Measurements from ENCODE around the gene PUS10. TPM values are rescaled to one million over a fixed set of nuclear protein-coding genes. Genes with fewer than 3 reads are reported as not detected.
"Not testable (repeated sequence)": the region's sequence is repeated elsewhere in the genome, so short reads cannot be mapped to it uniquely, and the experiment has no call there.

PUS10 gene, protein sequence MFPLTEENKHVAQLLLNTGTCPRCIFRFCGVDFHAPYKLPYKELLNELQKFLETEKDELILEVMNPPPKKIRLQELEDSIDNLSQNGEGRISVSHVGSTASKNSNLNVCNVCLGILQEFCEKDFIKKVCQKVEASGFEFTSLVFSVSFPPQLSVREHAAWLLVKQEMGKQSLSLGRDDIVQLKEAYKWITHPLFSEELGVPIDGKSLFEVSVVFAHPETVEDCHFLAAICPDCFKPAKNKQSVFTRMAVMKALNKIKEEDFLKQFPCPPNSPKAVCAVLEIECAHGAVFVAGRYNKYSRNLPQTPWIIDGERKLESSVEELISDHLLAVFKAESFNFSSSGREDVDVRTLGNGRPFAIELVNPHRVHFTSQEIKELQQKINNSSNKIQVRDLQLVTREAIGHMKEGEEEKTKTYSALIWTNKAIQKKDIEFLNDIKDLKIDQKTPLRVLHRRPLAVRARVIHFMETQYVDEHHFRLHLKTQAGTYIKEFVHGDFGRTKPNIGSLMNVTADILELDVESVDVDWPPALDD
- polyA plus RNA-seq (2013, experiment 1 of 2; ENCODE audit: insufficient read length): 6.5 TPM
- 6.6 TPM for polyA plus RNA-seq (2013, experiment 2 of 2; ENCODE audit: insufficient read length)

- DNase-seq: peak; percentile 76
These were observed at the start of gene PUS10, which contains the start of gene PEX13 for GRCh38 chr2:61017556-61018317. TSS of gene PUS10 (minus strand) at chr2:61018255. CDS start at chr2:61011890, 6,365 bp downstream. TSS of gene PEX13 (plus strand) at chr2:61017720. CDS start at chr2:61017760, 40 bp downstream.

DNA sequence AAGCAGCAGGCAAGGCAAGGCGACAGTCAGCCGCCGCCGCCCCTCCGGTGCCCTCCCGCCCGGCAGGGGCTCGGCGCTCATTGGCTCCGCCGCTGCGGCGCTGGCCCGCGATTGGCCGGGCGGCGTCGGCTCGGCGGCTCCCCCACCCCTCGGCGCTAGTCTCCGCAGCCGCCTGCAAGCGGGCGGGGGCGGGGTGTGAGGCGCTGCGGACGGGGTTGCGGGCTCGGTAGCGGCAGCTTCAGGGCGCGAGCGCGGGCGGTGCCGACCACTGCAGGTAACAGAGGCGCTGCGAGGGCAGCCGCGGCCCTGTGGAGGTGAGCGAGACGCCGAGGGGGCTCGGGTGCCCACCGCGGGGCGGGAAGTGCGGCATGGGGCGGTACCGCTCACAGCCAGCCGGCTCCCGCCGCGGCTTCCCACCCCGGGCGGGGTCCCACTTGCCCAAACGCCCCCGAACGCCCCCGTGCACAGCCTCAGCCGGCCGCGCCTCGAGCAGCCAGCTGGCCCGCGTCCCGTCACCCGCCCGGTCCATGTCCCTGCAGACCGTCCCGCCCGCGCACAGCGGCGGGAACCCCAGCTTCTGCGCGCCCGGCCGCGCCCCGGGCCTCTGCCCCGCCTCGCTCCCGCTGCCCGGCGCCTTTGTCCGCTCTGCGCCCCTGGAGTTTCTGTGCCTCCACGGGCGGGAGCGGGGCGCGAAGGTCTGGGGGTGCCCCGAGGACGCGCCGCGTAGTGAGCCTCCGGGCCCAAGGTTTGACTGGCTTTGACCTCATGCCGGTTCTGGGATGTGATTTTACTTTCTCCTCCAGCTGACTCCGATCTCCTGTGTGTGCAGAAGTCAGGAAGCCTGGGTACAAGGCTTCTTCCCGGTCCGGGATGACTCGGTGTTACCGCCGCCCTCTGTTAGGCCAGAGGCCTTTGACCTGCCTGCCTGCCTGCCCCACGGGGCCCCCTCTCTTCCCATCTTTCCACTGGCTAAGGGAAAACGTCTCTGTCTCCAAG lies 48.0 kb upstream of the PUS10 start, which contains the start of gene SANBR:
TSS of gene SANBR (plus strand) at position 158 of the 996 bp plus-strand sequence. CDS start 4,480 bp downstream, outside the sequence.
- peak; percentile 82 for DNase-seq

- no peak for DNase-seq
These were observed 41.3 kb upstream of the PUS10 start for GRCh38 chr2:61059382-61059781.

DNA sequence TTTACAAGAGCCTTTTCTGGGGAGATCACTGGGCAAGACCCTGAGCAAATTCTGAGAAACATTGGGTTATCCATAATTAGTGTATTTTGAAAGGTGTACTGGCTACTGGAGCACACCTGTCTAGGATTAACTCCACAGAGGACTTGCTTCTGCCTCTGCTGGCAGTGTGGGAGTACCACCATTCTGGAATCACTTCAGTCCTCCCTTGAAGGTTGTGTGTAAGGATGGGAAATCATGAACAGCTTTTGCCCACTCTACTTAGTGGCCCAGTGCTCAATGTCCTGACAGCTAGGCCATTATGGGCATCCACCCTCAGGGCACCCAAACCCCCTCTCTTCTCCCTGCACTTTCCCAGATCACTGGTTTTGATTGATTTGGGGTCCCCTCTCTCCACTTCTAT lies 39.5 kb upstream of the PUS10 start:
- no peak for DNase-seq

DNA sequence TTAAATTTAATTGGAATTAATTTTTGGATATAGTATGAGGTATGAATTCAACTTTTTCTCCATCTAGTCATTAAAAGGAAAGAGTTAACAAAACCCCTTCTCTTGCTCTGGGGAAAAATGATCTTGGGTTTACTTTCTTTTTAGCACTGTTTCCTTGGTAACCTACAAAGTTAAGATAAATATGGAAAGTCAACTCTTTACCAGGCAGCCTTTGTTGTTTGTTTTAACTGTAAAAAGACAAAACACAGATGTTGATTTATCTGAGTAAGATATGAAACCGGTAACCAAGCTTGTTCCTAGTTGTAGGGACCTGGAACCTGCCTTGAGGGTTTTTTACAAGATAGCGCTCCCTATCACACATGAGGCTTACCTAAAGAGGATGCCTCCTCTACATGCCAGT lies 37.5 kb upstream of the PUS10 start:
- DNase-seq: no peak

- DNase-seq: no peak
These were observed 27.9 kb upstream of the PUS10 start for GRCh38 chr2:61045999-61046398.

GRCh38 chr2:61045226-61045625 lies 27.2 kb upstream of the PUS10 start:
- DNase-seq: no peak

DNA sequence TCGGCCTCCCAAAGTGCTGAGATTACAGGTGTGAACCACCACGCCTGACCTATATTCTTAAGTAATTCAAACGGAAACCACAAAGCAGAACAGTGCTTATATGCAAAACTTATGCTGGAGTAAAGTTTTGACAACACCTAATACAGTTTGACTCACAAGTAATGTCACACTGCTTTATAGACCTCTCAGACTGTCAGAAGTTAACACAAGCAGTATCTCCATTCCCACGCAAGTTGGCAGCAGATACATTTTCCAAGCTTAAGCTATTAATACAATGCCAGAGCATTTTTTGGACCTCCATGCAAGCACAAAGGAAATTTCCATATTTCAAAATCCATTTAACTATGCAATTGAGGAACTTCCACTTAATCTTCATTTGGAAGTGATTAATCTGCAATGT lies 26.6 kb upstream of the PUS10 start:
- no peak for DNase-seq

GRCh38 chr2:61042807-61043206 lies 24.8 kb upstream of the PUS10 start:
- no peak for DNase-seq

DNA sequence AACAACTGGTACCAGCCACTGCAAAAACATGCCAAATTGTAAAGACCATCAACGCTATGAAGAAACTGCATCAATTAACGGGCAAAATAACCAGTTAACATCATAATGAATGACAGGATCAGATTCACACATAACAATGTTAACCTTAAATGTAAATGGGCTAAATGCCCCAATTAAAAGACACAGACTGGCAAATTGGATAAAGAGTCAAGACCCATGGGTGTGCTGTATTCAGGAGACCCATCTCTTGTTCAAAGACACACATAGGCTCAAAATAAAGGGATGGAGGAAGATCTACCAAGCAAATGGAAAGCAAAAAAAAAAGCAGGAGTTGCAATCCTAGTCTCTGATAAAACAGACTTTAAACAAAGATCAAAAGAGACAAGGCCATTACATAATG lies 18.6 kb upstream of the PUS10 start:
- DNase-seq: not testable (repeated sequence)

GRCh38 chr2:61034592-61034991 lies 16.5 kb upstream of the PUS10 start:
- not testable (repeated sequence) for DNase-seq

GRCh38 chr2:61029533-61029932 lies 11.5 kb upstream of the PUS10 start:
- no peak for DNase-seq

DNA sequence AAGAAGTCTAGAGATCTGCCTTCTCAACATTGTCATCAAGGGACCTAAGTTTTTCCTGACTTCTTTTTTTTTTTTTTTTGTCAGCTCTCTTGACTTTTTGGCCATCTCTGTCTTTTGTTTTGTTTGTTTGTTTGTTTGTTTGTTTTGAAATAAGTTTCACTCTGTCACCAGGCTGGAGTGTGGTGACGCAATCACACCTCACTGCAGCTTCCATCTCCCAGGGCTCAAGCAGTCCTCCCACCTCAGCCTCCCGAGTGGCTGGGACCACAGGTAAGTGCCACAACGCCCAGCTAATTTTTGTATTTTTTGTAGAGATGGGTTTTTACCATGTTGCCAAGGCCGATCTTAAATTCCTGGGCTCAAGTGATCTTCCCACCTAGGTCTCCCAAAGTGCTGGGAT lies 5.6 kb upstream of the PUS10 start:
- DNase-seq: no peak

DNA sequence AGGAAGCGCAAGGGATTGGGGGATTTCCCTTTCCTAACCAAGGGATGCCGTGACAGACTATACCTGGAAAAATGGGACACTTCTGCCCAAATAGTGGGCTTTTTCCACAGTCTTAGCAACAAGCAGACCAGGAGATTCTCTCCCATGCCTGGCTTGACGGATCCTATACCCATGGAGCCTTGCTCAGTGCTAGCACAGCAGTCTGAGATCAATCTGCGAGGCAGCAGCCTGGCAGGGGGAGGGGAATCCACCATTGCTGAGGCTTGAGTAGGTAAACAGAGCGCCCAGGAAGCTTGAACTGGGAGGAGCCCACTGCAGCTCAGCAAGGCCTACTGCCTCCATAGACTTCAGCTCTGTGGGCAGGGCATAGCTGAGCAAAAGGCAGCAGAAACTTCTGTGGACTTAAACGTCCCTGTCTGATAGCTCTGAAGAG lies 3.2 kb upstream of the PUS10 start:
- no peak for DNase-seq

- no peak for DNase-seq
These were observed 743 bp upstream of the PUS10 start for GRCh38 chr2:61018798-61019197.

- no peak for DNase-seq
These were observed 282 bp upstream of the PUS10 start for GRCh38 chr2:61018318-61018755.

- peak; percentile 70 for DNase-seq
These were observed 976 bp downstream of the PUS10 start for GRCh38 chr2:61017003-61017555.

GRCh38 chr2:61016392-61017002 lies 1.6 kb downstream of the PUS10 start:
- DNase-seq: no peak

- no peak for DNase-seq
These were observed 2.1 kb downstream of the PUS10 start for GRCh38 chr2:61015976-61016375.

GRCh38 chr2:61014763-61015162 lies 3.3 kb downstream of the PUS10 start:
- DNase-seq: no peak

DNA sequence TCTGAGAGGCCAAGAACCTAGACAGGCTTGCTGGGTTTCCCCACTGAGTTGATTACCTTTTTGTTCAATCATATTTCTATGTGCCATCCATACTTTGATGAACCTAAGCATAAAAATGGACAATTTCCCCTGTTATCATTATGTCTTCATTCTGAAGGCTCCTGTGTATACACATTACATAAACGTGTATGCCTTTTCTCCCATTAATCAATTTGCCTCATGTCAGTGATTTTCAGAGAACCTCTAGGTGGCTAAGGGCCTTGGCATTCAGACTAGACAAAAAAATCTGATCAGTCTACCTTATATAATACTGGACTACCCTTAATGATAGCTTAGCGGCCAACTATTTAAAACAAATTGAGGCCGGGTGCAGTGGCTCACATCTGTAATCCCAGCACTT lies 4.7 kb downstream of the PUS10 start:
- DNase-seq: no peak

All from fibroblast of skin of abdomen (primary cell).